Heart right ventricle (tissue), 16 donors: Measurements from ENCODE around the gene CREG1. TPM values are rescaled to one million over a fixed set of nuclear protein-coding genes. Genes with fewer than 3 reads are reported as not detected.

ENCODE experiments used
- ATAC-seq, 8 donors: fragments of 200-7000 bp; cut with Tn5 transposase; one replicate each; pipeline ENCODE4 v1.9.1; 2020; ENCODE audit warnings: mild to moderate bottlenecking in 8 of 8, moderate library complexity in 8 of 8, moderate number of reproducible peaks in 1 of 8
- DNase-seq, 2 donors: peaks; one replicate each; pipeline ENCODE4 v3.0.0-alpha.2; 2020
- H3K27ac ChIP-seq, 10 donors: fragments of 200-600 bp; sonication (generic) in 2 of 10; one replicate each; pipeline versions ENCODE4 v1.5.0 to v1.8.0; 2020 to 2022; ENCODE audit warnings: mild to moderate bottlenecking in 3 of 10
- H3K27me3 ChIP-seq, 7 donors: fragments of 200-600 bp; one replicate each; pipeline ENCODE4 v1.8.0; 2021 to 2022; ENCODE audit warnings: mild to moderate bottlenecking in 2 of 7
- H3K36me3 ChIP-seq, 9 donors: fragments of 200-600 bp; sonication (generic) in 1 of 9; one replicate each; pipeline versions ENCODE4 v1.5.0 to v1.8.0; 2020 to 2022; ENCODE audit warnings: mild to moderate bottlenecking in 2 of 9
- H3K4me1 ChIP-seq, 9 donors: fragments of 200-600 bp; sonication (generic) in 1 of 9; one replicate each; pipeline versions ENCODE4 v1.5.0 to v1.8.0; 2020 to 2022; ENCODE audit warnings: mild to moderate bottlenecking in 4 of 9
- H3K4me3 ChIP-seq, 10 donors: fragments of 200-600 bp; sonication (generic) in 2 of 10; one replicate each; pipeline versions ENCODE4 v1.5.0 to v1.8.0; 2020 to 2022; ENCODE audit warnings: mild to moderate bottlenecking in 7 of 10, moderate library complexity in 2 of 10
- H3K9me3 ChIP-seq, 11 donors: fragments of 200-600 bp in 10 of 11; sonication (generic) in 2 of 11; one replicate each; pipeline versions ENCODE4 v1.5.0 to v1.8.0; 2013 to 2022; ENCODE audit warnings: mild to moderate bottlenecking in 2 of 11, control low read depth in 1 of 11, moderate library complexity in 1 of 11
- CTCF ChIP-seq, 9 donors: fragments of 200-600 bp; sonication (generic) in 2 of 9; IDR thresholded peaks; one replicate each; pipeline versions ENCODE4 v1.5.0 to v1.8.0; 2021 to 2022; ENCODE audit warnings: antibody characterized with exemption in 9 of 9, mild to moderate bottlenecking in 5 of 9, moderate library complexity in 1 of 9
- WGBS, 2 donors: extraction: QIAGEN DNeasy Blood & Tissue Kit; methylation state at CpG; one replicate each; pipeline ENCODE4 v1.1.7; 2013; ENCODE audit warnings: inconsistent platforms in 1 of 2; 5-methylcytosine and 5-hydroxymethylcytosine counted together
- intact Hi-C, 10 donors: fragments of 100-400 bp; cut with DNase I; formaldehyde crosslinking; loops; one replicate each; pipeline versions ENCODE4 v1.11.1 to v1.14.2; 2022
- polyA plus RNA-seq, 2 donors: library from polyadenylated mRNA; stranded (reverse); fragments of 200-250 nt; gene quantifications; one replicate each; pipeline ENCODE4 v1.2.3, GENCODE V29; 2013
- total RNA-seq, 10 donors: library from RNA; stranded (reverse); fragmentation: NEBNext Ultra II Directional in 3 of 10; extraction: Animal tissue kit (Norgen Biotek cat#: 25700) in 3 of 10; gene quantifications; one replicate each; pipeline versions ENCODE4 v1.2.1 to v1.2.4, GENCODE V29; 2021 to 2023
- donor health status: Arrhythmogenic right ventricular cardiomyopathy.
- donor health status: ischemic (EF 13 %, LVEDD 7.1; RV severe dilation, severe dysfunction).
- donor health status: healthy with polysubstance abuse.
- donor health status: DM: no; HTN: yes; CAD: no.
- donor health status: DM: no; HTN: no; CAD: no.
- donor health status: ischemic (EF 25% LVEDD 6.9; RV normal size, moderate dysfunction).
- donor health status: ischemic (EF 25% LVEDD 5.7; RV mildly dilated, moderate dysfunction).
- donor health status: healthy.
- donor health status: DM: yes; HTN: yes; CAD: no.
- donor health status: Ischemic cardiomyopathy.
- donor health status: ischemic (EF 35%, LVEDD 5.7; RV mildly dilated, moderate dysfunction).
- donor health status: nonischemic (EF 11% LVEDD 7.7; RV severe dilation, severe dysfunction).
- donor health status: DM: yes; HTN: yes; CAD: no.
- donor health status: PGD.
- donor health status: ischemic (EF 29% LVEDD 5.4; RV normal size, mild dysfunction).
- donor health status: nonischemic (EF 23%, LVEDD 6.1; RV moderate dilation, normal function).

CREG1 gene
- total and polyA plus RNA-seq, 12 donors, result 30.5 to 113 (median 70.2) TPM

DNA sequence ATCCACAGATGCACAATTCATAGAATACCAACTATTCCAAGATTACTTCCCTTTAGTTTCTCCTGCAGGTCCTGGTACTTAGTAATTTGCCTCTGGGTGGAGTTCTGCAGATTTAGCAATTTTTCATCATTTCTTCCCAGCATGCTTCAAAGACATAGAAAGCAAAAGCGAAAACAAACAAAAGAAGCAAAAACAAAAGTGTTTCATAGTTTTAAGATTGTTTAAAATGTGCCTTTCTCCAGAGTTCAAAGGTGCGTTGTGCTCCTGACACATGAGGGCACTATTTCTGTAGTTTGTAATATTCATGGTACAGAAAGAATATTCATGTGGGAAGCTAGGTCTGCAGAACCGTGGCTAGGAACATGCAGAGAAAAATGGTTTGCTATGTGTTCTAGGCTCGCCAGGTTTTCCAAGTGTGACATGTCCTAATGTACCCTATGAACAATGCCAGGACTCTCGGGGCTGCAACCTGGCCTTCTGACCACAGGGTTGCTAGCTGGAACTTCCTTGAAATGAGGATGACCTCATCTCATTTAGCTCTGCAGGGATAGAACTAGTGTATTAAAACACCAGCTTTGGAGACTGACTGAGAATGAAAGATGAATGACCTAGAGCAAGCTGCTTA is 46.5 kb upstream of the CREG1 start:
- H3K27ac ChIP-seq, result peak overlapping the region in 7 of 10 donors; percentile 35 to 91 (median 58)
- ATAC-seq, result peak; percentile 73 to 89 (median 82)
- no peaks in the 10 kb centered on the region for H3K27me3 ChIP-seq
- H3K36me3 ChIP-seq, result no peaks in the 10 kb centered on the region
- intact Hi-C loops, result loop anchor here (1.0 to 10.0 kb wide), 10 partner anchors 31 to 205 kb away; partner anchors contain the start of gene RCSD1 (in 1 of the 10)
- peak in 1 of 2 donors; percentile 51 for DNase-seq
- peak; percentile 47 to 86 (median 72) for TF ChIP-seq CTCF (IDR thresholded peaks at IDR 0.05)
- peaks cover 5 to 45% (median 33%) of the 10 kb centered on the region in 9 donors for H3K4me1 ChIP-seq
- no peaks in the 10 kb centered on the region for H3K9me3 ChIP-seq
- peak overlapping the region in 1 of 10 donors; percentile 15 for H3K4me3 ChIP-seq
- WGBS, 2 donors, result 10 to 14% methylated on average over 5 of the region's 5 CpGs

- Histone ChIP-seq H3K27me3 (no peaks in the 10 kb centered on the region), H3K27ac (no peak overlapping the region), H3K4me3 (no peak overlapping the region), H3K9me3 (no peaks in the 10 kb centered on the region), H3K4me1 (peaks cover 0 to 3% (median 2%) of the 10 kb centered on the region in 9 donors), H3K36me3 (no peaks in the 10 kb centered on the region)
- ATAC-seq (no peak), DNase-seq (no peak)
- TF ChIP-seq CTCF (IDR thresholded peaks at IDR 0.05), result no peak
- 78 to 81% methylated on average over 6 of the region's 6 CpGs for WGBS, 2 donors
- intact Hi-C loops, result loop anchor here in 3 of 10 donors (5.0 to 10.0 kb wide), 2 partner anchors 97 to 210 kb away; no protein-coding TSS in a partner anchor
Measured at GRCh38 chr1:167594822-167595221, 41.3 kb upstream of the CREG1 start.

DNA sequence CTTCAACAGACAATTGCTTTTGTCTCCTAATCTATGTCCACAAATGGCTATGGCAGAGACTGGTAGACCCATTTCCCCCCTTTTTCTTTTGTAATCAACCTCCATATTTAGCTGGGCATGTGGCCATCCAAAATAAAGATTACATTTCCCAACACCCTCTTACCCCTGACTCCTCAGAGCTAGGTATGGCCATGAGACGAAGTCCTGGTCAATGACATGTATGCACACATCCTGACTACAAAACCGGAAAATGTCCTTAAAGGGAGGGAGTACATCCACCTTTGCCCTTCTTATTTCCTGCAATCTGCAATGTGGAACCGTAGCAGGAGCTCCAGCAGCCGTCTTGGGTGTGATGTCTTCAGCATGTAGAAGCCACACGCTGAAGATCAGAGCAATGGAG is 40.3 kb upstream of the CREG1 start:
- H3K27ac ChIP-seq, result no peak overlapping the region
- WGBS, 2 donors, result 66 to 77% methylated on average over 5 of the region's 5 CpGs
- no peaks in the 10 kb centered on the region for H3K27me3 ChIP-seq
- no peaks in the 10 kb centered on the region for H3K36me3 ChIP-seq
- no peak for TF ChIP-seq CTCF (IDR thresholded peaks at IDR 0.05)
- no peak overlapping the region for H3K4me3 ChIP-seq
- H3K9me3 ChIP-seq, result no peaks in the 10 kb centered on the region
- intact Hi-C loops, result loop anchor here in 3 of 10 donors (5.0 to 10.0 kb wide), 2 partner anchors 98 to 211 kb away; no protein-coding TSS in a partner anchor
- no peak for DNase-seq
- no peak for ATAC-seq
- no peaks in the 10 kb centered on the region for H3K4me1 ChIP-seq

DNA sequence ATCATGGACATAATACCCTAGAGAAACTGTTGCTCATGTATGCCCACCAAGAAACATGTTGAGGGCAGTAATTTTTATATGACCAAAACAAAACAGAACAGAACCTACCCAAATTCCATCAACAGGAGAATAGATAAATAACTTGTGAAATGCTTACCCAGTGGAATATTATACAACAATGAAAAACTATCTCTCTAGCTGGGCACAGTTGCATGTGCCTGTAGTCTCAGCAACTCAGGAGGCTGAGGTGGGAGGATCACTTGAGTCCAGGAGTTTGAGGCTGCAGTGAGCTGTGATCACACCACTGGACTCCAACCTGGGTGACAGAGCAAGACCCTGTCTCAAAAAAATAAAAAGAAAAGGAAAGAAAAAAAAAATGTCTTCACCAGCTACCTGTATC is 38.9 kb upstream of the CREG1 start:
- no peak for DNase-seq
- H3K4me1 ChIP-seq, result peaks cover 0 to 4% (median 0%) of the 10 kb centered on the region in 9 donors
- no peaks in the 10 kb centered on the region for H3K36me3 ChIP-seq
- H3K27me3 ChIP-seq, result no peaks in the 10 kb centered on the region
- ATAC-seq, result no peak
- H3K9me3 ChIP-seq, result no peaks in the 10 kb centered on the region
- intact Hi-C loops, result loop anchor here in 3 of 10 donors (5.0 to 10.0 kb wide), 2 partner anchors 100 to 212 kb away; no protein-coding TSS in a partner anchor
- H3K27ac ChIP-seq, result no peak overlapping the region
- TF ChIP-seq CTCF (IDR thresholded peaks at IDR 0.05), result no peak
- H3K4me3 ChIP-seq, result no peak overlapping the region
